Left renal cortex interstitium (tissue), 4 donors: Measurements from ENCODE around the gene BCO2. TPM values are rescaled to one million over a fixed set of nuclear protein-coding genes. Genes with fewer than 3 reads are reported as not detected.
"Not testable (repeated sequence)": the region's sequence is repeated elsewhere in the genome, so short reads cannot be mapped to it uniquely, and the experiment has no call there.

Experiments
- DNase-seq, 4 donors: peaks; one replicate each; pipeline ENCODE4 v3.0.0-alpha.2; 2013; ENCODE audit warnings: low read depth in 4 of 4, low spot score in 2 of 4, missing footprints in 1 of 4
- polyA plus RNA-seq, 4 donors: library from polyadenylated mRNA; unstranded; fragments of 120-200 nt; gene quantifications; one replicate each; pipeline ENCODE4 v1.2.1, GENCODE V29; 2013; ENCODE audit not compliant: insufficient read length in 4 of 4

The BCO2 gene, protein sequence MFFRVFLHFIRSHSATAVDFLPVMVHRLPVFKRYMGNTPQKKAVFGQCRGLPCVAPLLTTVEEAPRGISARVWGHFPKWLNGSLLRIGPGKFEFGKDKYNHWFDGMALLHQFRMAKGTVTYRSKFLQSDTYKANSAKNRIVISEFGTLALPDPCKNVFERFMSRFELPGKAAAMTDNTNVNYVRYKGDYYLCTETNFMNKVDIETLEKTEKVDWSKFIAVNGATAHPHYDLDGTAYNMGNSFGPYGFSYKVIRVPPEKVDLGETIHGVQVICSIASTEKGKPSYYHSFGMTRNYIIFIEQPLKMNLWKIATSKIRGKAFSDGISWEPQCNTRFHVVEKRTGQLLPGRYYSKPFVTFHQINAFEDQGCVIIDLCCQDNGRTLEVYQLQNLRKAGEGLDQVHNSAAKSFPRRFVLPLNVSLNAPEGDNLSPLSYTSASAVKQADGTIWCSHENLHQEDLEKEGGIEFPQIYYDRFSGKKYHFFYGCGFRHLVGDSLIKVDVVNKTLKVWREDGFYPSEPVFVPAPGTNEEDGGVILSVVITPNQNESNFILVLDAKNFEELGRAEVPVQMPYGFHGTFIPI
- 1 to 10 TPM; 2.1 to 9.3 (median 4.5) TPM for polyA plus RNA-seq

DNA sequence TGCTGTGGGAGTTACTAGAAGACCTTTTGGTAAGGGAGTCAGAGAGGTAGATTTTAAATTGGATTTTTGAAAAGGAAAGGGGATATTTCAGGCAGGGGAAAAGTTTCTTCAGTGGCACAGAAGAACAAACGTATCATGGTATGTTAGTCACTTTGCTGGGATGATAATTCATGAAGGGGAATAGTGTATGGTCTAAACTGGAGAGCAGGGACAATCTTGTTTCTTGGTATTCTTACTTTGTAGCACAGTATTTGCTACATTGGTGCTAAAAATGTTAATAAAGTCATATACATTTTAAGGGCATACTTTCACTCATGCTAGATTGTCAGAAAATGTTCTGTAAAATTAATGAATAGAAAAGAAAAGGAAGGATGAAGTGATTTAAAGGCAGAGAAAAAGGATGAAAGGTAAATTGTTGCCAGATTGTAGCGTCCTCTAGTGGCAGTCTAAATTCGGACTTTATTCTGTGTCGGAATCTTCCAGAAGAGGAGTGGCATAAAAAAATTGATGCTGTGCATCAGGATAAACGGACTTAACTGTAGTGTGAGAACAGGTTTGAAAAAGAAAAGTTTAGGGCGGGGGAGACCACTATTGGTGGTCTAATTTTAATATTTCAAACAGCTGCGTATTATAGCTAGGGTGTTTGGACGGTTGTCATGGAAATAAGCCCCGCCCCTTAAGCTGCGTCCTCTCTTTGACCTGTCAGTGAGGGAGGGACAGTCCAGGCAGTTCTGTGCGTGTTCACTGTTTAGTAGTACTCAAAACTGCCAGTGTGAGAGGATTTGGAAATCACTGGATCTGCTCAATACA is at the start of gene BCO2:
TSS of gene BCO2 (plus strand) at position 724 of the 810 bp plus-strand sequence. CDS start 90 bp downstream, outside the sequence.
- peak; percentile 58 to 78 (median 74) for DNase-seq

GRCh38 chr11:112127056-112127455 is 48.3 kb upstream of the BCO2 start:
- DNase-seq = no peak

GRCh38 chr11:112128483-112129121 is 46.7 kb upstream of the BCO2 start:
- DNase-seq = no peak

- no peak for DNase-seq
Measured at GRCh38 chr11:112129656-112130055, 45.7 kb upstream of the BCO2 start.

DNA sequence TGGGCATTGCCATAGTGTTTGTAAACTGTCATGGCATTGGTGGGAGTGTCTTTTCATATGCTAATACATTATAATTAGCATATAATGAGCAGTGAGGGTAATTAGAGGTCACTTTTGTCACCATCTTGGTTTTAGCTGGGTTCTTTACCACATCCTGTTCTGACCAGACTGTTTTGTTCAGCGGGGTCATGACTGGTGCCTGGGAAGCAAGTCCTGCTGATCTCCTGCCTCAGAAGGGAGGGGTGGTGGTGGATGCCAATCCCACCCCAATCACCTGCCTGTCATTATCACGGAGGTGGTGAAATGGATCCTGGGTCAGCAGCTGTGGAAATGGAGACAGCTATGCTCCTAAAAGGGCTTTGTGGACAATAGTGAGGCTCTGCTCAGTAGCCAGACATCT is 42.6 kb upstream of the BCO2 start:
- DNase-seq = no peak

- DNase-seq = no peak
Measured at GRCh38 chr11:112134473-112134872, 40.8 kb upstream of the BCO2 start.

DNA sequence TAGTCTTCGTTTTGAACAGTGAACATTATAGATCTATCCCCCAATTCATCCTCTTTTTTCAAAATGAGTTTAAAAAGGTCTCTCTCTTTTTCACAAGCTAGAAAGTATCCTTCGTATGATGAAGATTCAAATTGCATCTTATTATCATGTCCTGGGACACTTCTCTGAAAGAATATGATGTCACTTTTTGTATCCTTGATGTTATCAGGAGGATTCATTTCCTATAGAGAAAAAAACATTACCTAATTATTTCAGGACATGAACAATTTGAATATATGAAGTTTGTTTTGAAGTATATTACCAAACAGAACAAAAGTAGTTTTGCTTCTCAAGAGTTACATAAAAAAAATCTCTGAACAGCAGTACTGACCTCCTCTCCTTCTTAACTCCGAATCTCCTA is 31.7 kb upstream of the BCO2 start:
- DNase-seq = no peak

DNA sequence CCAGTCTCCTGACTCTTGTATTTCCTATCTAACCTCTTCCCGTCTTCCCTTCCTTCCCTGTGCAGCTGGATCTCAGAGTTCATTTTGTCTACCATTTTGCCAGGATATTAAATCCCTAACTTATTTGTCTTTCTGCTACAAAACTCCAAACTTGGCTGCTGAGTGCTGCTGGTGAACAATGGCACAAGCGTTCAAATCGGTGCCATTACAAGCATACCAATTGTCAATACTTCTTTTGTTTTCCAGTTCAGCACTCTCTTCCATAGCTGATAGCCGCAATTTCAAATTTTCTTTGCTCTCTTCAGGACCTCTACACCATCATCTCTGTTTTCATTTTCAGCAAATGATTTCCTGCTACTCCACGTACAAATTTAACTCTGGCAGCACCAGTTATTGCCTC is 24.8 kb upstream of the BCO2 start:
- no peak for DNase-seq

- no peak for DNase-seq
Measured at GRCh38 chr11:112156153-112156955, 19.0 kb upstream of the BCO2 start.

- no peak for DNase-seq
Measured at GRCh38 chr11:112156956-112157766, 18.2 kb upstream of the BCO2 start.

GRCh38 chr11:112159098-112160065 is 15.9 kb upstream of the BCO2 start:
- DNase-seq = no peak

GRCh38 chr11:112160091-112160848 is 15.0 kb upstream of the BCO2 start:
- DNase-seq = no peak

DNA sequence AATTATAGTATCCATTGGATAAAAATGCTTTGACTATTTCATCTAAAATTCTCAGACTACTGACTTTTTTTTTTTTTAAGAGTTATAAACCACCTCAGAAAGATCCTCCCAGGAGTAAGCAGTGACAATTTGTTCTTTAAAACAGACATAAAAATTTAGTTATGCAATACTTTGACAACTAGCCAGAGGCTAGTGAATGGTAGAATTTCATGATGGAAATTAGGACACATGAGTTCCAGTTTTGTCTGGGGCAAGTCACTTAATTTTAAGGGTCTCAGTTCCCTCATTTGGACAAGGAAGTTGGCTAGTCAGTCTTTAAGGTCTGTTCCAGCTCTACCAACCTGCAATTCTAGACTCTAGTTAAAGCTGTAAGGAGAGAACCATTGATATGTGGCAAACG is 14.3 kb upstream of the BCO2 start:
- DNase-seq = no peak

- DNase-seq = not testable (repeated sequence)
Measured at GRCh38 chr11:112162200-112162599, 13.1 kb upstream of the BCO2 start.

DNA sequence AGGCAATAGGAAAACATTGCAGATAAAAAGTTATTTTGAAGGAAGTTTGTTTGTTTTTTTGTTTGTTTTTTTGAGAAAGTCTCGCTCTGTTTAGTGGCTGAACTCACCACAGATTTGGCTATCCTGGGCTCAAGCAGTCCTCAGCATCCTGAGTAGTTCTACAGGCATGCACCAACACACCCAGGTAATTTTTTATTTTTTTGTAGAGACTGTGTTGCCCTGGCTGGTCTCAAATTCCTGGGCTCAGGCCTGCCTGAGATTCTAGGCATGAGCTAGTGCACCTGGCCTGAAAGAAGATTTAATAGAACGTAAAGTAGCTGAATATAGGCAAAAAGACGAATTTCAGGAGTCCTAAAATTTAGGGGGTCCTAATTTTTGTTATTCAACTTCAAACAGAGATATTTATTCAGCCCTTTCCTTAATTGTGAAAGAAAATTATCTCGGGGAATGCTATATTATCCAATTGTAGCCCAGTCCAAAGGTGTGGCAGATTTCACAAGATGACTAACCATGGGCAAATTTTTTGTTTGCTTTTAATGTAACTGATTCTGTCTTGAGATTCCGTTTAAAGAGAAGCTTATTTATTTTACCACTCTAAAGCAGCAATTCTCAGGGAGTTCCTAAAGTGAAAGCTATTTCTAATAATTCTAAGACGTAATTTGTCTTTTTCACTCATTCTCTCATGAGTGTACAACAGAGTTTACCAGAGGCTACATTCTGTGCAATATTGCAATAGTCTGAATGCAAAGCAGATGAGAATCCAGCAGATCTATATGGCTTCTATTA is 12.4 kb upstream of the BCO2 start:
- DNase-seq = no peak

- DNase-seq = no peak
Measured at GRCh38 chr11:112163875-112164685, 11.2 kb upstream of the BCO2 start, which contains the start of gene IL18. Gene IL18, minus strand, starts transcription at chr11:112164094. Its CDS starts 9,041 bp downstream, at chr11:112155053.
